ENCODE results near the gene SGK2.
A peak's percentile ranks its signal among the peaks of the same experiment; 100 is the strongest.
"Not testable (repeated sequence)": the region's sequence is repeated elsewhere in the genome, so short reads cannot be mapped to it uniquely, and the experiment has no call there.

SGK2 gene

DNA sequence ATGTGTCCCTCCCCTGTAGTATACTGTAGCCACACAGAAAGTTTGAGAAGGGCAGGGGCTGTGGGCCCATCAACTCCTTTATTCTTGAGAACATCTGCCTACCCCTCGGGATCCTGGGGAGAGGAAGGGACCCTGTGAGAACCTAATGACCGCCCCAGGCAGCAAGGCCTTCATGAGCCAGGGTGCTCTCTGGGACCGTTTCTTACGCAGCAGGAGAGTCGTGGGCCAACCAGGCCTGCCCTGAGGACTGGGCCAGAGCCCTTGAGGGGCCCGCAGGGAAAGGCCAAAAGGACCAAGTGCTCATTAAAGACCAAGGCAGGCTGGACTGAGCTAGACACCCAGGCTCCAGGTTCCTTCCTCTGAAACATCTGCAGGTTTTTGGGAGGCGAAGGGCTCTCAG lies 5.2 kb downstream of the SGK2 start:
- DNase-seq (ENCODE audit: low read depth), result no peak

DNA sequence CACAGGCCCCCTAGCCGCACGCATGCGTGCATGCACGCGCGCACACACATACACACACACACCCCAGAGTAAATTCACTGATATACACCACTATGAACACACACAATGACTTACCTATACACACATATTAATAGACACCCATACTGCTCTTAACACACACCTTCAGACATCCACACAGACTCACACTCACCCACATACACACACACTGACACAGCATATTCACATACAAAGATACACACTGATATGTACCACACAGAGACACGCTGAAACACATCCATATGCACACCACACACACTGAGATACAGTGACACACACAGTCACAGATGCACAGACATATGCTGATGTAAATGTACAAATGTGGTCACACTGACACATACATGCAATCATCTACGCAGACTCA lies 5.6 kb downstream of the SGK2 start:
- no peak for DNase-seq (ENCODE audit: low read depth)

DNA sequence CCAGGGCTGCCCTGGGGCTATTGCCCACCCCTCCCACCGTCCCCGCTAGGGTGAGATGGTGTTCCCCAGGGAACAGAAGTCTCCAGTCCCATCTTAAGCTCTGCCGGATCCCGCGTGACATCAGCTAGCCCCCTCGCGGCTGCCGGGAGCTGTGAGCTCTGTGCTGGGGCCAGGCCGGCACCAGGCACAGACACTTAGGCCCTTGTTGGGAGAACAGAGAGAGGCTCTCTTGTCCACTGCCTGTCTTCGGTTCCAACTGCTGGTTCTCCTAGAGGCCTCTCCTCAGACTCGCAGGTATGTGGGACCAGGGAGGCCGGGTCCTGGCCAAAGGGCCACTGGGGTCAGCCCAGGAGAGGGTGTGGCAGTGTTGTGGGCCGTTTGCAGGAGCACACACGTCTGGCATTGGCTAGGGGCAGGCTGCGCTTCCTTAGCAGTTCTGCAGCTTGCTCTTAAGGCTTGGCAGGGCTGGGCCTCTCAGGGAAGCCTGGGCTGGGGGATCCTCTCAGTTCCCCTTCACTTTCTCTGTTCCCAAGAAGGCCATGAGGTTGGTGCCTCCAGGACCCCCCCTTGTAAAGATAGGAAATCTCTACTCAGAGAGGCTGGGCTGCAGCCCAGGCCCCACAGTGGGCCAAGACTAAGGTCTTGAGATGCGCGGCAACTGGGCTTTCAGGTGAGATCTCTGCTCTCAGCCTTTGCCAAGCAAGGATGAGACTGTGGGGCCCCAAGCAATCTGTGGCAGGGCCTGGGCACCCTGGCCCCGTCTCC lies 6.3 kb downstream of the SGK2 start:
- no peak for DNase-seq (ENCODE audit: low read depth)

DNA sequence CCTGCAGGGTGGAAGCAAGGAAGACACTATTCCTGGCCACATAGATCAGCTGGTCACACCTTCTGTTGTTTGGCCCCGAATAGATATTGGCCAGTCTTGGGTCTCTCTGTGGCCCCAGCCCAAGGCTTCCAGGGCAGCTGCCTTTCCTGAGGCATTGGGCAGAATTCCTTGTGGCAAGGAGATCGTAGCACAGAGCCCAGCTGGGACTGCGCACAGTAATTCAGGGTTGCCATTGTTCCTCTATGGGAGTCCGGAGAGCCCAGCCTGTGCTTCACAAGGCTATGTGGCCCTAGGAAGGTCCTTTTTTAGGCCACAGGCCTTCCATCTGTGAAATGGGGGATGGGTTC lies 6.9 kb downstream of the SGK2 start:
- no peak for DNase-seq (ENCODE audit: low read depth)

DNA sequence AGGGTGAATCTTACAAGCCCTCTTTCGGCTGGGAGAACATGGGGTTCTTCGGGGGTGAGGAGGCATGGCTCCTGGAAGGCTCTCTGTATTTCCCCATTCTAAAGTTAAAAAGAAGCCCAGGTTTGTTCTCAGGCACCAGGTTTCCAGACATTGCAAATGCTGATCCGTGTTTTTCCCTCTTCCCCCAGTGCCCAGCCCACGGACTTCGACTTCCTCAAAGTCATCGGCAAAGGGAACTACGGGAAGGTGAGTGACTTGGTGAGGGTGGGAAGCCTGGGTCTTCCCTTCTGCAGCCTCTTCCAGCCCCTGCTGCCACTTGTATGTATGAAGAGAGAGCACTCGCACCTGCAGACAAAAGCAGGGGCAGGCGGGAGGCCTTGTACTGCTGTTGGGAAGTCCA lies 8.7 kb downstream of the SGK2 start:
- no peak for DNase-seq (ENCODE audit: low read depth)

DNA sequence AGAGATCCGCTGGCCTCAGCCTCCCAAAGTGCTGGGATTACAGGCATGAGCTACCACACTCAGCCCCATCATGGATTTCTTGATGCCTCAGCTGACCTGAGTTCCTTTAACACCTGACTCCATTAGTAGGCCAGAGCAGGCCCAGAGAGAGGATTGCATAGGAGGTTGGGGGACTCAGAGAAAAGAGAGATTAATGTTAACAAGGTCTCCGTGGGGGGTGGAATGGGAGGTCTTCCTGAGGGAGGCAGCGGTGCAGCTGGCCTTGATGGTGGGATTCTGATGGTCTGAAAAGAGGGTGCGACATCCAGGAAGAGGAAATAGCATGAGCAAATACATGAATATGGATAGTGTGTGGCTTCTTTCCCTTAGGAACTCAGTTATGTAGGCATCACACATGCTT lies 9.9 kb downstream of the SGK2 start:
- DNase-seq (ENCODE audit: low read depth), result no peak

DNA sequence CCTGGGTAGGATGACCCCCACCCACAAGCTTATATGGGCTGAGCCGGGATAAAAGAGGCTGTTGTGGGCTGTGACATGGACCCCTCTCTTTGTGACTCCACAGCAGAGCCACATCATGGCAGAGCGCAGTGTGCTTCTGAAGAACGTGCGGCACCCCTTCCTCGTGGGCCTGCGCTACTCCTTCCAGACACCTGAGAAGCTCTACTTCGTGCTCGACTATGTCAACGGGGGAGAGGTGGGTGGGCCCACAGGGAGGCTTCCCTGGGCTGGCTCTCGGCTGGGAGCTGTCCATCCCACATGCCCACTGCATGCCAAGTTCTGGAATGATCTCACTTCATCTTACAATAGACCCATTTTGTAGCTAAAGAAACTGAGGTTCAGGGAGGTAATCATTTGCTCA lies 10.5 kb downstream of the SGK2 start:
- no peak for DNase-seq (ENCODE audit: low read depth)

DNA sequence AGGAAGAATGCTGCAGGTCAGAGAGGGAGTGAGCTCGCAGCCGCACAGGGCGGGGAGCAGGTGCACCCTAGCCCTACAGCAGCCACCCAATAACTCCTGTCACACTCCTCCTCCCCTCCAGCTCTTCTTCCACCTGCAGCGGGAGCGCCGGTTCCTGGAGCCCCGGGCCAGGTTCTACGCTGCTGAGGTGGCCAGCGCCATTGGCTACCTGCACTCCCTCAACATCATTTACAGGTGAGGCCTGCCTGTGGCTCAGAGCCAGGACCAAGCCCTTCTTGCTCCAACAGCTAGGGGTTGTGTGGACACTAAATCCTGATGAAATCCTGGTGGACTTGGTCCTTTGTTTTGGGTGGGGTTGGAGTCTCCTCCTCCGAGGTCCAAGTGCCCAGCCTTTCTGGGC lies 11.7 kb downstream of the SGK2 start:
- no peak for DNase-seq (ENCODE audit: low read depth)

DNA sequence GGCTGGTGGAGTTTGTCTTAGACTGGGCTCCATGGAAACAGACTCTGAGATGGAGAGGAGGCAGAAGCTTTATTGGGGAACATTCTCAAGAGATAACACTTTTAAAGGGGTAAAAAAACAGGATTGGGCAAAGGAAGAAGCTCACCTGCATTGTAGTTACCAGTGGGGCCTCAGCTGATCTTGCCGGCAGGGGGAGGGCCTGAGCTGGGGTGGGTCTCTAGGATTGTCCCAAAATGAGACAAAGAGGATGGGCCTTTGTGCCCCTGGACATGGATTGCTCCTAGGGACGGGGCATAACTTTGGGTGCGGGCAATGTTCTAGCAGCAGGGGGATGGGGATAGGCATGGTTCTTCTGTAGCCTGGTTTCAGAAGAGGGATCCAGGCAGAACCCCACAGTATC lies 12.5 kb downstream of the SGK2 start:
- DNase-seq (ENCODE audit: low read depth), result no peak

DNA sequence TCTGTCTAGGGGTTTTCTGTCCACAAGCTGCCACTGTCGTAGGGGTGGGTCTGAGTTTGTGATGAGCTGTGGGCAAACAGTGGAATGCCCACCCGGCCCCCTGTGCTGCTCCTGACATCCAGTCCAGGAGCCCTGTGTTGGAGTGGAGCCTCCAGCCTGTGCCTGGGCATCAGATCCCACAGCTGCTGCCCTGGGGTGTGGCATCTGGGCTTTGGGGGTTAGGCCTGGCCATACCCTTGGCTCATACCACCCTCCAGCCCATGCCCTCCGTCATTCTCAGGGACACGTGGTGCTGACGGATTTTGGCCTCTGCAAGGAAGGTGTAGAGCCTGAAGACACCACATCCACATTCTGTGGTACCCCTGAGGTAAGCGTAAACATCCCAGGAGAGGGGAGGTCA lies 12.9 kb downstream of the SGK2 start:
- no peak for DNase-seq (ENCODE audit: low read depth)

DNA sequence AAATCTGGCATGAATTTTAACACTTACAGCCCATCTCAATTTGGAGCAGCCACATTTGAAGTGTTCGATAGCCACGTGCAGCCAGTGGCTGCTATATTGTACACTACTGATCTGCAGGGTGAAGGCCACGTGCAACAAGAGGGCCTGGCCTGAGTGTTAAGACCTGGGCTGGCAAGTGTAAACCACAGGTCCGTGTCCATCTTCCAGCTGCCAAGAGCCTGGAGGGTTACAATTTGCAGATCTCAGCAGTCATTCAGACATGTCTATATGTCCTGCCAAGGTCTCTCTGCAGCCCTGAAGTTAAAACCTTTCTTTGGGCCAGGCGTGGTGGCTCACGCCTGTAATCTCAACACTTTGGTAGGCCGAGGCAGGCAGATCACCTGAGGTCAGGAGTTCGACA lies 14.1 kb downstream of the SGK2 start:
- DNase-seq (ENCODE audit: low read depth), result no peak

DNA sequence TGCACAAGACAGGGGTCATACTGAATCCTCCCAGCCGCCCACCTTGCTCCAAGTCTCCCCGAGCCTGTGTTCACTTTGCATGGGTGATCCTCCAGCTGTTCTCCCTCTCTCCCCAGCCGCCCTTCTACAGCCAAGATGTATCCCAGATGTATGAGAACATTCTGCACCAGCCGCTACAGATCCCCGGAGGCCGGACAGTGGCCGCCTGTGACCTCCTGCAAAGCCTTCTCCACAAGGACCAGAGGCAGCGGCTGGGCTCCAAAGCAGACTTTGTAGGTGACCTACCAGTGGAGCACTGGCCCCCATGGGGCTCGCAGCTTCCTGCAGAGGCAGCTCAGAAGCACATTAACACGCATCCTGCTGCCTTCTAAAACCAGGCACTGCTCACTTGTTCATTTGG lies 17.3 kb downstream of the SGK2 start:
- DNase-seq (ENCODE audit: low read depth), result no peak

DNA sequence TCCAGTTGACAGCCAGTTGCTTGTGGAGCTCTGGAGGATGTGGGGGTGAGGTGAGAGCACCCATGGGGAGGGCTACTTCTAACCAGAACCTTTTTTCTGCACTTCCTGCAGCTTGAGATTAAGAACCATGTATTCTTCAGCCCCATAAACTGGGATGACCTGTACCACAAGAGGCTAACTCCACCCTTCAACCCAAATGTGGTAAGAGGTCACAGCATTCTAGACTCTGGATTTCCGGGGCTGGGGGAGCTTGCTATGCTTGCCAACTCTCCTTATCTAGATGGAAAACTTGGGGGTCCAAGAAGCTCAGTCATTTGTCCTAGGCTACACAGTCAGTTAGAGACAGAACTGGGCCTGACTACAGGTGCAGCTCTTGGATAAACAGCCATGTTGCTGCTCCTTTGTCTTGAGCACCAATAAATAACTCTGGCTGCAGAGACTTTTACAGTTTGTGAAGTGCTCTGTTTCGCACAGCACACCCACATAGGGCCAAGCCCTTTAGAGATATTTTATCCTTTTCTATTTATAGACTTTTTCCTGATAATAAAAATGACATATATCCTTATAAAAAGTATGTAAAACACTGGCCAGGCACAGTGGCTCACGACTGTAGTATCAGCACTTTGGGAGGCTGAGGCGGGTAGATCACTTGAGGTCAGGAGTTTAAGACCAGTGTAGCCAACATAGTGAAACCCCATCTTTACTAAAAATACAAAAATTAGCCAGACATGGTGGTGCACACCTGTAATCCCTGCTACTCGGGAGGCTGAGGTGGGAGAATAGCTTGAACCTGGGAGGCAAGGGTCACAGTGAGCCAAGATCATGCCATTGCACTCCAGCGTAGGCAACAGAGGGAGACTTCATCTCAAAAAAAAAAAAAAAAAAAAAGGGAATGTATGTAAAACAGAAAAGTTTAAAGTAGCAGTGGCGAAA lies 21.3 kb downstream of the SGK2 start:
- no peak for DNase-seq (ENCODE audit: low read depth)

DNA sequence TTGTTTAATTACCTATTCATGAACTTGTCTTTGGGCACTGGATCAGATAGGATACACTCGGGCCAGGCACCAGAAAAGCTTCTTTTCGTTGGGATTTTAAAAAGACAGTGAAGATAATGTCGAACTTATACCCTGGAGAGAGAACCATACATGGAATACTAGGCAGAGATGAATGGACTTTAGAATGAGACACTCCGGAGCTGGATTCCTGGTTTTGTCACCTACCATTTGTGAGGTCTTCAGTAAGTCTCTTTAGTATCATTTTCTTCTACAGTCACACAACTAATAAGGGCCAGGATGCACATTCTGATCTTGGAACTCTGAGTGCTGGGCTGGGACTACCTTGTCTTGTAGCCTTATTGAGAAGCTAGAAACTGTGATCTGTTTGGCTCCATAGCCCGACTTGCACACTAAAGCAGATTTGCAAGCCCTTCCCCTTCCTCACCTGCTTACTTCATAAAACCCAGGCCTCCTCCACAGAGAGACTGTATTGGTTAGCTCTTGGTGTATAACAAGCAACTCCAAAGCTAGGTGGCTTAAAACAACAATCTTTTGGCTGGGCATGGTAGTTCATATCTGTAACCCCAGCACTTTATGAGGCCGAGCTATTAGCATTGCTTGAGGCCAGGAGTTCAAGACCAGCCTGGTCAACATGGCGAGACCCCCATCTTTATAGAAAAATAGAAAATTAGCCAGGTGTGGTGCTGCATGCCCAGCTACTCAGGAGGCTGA lies 24.5 kb downstream of the SGK2 start:
- DNase-seq (ENCODE audit: low read depth), result no peak

DNA sequence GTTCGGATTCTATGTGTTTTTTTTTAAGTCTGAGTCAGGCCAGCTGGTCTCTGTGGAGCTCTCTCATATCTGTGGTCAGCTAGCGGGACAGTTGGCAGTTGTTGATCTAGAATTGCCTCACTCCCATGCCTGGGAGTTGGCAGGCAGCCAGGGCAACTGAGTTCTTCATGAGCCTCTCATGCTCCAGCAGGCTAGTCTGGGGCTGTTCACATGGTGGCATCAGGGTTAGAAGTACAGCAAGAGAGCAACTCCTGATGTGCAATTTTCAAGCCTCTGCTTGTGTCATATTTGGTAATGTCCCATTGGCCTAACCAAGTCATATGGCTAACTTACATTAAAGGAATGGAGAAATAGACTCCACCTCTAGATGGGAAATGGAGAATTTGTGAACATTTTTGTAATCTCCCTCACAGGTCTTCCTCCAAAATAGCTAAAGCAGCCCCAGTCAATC lies 25.2 kb downstream of the SGK2 start:
- peak; percentile 78 for DNase-seq (ENCODE audit: low read depth)

DNA sequence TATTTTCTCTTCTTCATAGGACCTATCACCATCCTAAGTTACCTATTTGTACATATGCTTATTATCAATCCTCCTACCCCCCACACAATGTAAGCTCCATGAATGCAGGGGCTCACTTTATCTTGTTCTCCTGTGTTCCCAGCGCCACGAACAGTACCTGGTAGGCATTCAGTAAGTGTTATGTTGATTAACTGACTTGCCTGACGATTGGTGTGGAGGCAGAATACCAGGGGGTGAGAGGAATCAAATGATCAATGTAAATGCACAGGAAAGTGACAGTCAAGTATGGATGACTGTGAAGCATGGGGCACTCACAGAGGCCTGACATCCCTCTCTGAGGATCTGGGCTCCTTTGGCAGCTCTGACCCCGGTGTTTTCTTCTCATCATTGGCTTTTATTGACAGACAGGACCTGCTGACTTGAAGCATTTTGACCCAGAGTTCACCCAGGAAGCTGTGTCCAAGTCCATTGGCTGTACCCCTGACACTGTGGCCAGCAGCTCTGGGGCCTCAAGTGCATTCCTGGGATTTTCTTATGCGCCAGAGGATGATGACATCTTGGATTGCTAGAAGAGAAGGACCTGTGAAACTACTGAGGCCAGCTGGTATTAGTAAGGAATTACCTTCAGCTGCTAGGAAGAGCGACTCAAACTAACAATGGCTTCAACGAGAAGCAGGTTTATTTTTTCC lies 25.8 kb downstream of the SGK2 start:
- peak; percentile 31 for DNase-seq (ENCODE audit: low read depth)

DNA sequence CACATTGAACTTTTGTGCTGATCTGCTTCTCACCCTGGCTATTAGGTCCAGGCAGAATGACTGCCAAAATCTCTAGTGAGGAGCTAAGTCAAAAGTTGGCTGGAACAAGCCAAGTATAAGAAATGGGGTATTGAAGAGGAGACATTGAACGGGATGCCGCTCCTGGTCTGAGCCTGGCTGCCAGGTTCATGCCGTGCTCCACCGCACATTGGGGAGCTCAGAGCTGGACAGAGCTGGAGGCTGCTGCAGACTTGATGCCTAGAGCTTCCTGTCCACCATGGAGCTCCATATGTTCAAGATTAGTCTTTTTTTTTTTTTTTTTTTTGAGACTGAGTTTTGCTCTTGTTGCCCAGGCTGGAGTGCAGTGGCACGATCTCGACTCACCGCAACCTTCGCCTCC lies 27.8 kb downstream of the SGK2 start:
- no peak for DNase-seq (ENCODE audit: low read depth)

DNA sequence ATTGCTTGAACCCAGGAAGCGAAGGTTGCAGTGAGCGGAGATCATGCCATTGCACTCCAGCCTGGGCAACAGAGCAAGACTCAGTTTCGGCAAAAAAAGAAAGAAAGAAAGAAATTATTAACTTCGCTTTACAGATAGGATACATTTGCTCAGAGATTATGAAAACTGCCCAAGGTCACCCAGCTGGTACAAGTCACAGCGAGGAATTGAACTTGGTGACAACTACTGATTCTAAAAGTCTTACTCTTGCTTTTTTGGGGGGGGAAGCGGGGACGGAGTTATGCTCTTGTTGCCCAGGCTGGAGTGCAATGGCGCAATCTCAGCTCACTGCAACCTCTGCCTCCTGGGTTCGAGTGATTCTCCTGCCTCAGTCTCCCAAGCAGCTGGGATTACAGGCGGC lies 29.7 kb downstream of the SGK2 start:
- DNase-seq (ENCODE audit: low read depth), result not testable (repeated sequence)

DNA sequence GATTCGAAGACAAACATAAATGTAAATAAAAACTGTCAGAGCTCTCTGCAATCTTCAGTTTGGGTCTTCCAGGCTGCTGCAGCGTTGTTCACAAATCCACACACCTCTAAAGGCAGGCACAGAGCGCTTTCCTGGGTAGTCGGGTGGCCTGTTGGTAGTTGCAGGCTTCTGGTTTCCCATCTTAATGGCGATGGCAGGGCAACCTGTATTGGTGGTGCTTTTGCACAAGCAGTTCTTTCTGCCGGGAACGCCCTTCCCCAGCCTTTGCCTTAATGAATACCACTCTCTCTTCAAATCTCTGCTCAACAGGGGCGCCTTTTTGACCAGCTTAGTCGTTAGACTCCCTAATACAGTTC lies 31.2 kb downstream of the SGK2 start:
- no peak for DNase-seq (ENCODE audit: low read depth)

DNA sequence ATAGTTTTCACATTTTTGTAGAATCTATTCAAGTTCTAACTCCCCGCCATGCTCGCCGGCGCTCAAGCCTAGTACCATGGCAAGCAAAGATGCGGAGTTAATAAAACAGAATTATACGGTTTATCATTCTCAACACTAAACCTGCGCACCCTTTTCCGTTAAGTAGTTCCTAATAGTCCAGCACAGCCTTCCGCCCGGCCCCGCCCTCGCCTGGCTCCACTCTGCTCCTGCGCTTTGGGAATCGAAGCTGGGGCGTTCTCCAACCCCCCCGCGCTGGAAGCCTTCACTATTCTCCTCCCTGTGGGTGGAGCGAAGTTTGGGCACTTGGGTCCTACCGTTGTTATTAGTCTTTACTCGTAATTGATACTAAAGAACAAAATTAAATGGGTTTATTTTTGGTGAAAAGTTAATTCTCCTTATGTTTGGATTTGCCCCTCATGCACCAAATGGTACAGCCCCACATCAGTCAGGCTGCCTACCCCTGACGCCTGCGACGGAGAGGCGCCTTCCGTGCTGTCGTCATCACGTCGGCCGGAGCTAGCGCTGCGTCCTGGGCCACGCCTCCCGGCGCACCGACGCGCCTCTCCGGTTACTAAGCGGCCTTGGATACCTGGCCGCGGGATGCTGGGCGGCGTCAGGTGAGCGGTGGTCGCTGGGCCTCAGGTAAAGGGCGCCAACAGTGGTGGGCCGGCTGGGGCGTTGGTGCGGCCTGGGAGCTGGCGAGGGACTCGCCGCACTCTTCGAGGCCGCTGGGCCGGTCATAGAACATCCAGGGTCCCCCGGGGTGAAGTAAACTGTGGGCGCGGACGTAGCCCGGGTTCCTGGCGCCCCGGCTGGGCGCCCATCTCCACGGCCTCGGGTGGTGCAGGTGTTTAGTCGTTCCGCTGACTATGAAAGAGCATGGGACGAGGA lies 31.8 kb downstream of the SGK2 start, which contains the start of gene IFT52:
Gene IFT52, plus strand, starts transcription at position 546 of the 912 bp plus-strand sequence. CDS start 3,762 bp downstream, outside the sequence.
- DNase-seq (ENCODE audit: low read depth), result peak; percentile 86

DNA sequence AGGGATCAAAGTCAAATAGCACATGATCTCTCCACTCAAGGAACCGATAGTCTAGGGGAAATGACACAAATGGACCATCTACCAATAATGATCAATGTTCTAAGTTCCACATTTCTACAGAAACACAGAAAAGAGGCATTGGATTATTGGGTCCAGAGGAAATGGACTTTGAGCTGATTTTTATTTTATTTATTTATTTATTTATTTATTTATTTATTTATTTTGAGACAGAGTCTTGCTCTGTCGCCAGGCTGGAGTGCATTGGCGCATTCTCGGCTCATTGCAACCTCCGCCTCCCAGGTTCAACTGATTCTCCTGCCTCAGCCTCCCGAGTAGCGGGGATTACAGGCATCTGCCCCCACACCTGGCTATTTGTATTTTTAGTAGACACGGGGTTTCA lies 43.1 kb downstream of the SGK2 start:
- DNase-seq (ENCODE audit: low read depth), result not testable (repeated sequence)

Measured in HS-5 (cell line).